HepG2 (cell line): Measurements from ENCODE around the gene SF3B6. TPM values are rescaled to one million over a fixed set of nuclear protein-coding genes. Genes with fewer than 3 reads are reported as not detected.

ENCODE experiments used
- CBFB ChIP-seq: sonication (generic); formaldehyde crosslinking; IDR thresholded peaks from 2 replicates; pipeline ENCODE4 v1.4.0; 2020; ENCODE audit warnings: missing genetic modification reagents
- E2F1 ChIP-seq: sonication (generic); formaldehyde crosslinking; IDR thresholded peaks from 2 replicates; pipeline ENCODE4 v1.5.0; 2020; ENCODE audit warnings: missing genetic modification reagents
- FIP1L1 ChIP-seq: fragments of 200-400 bp; formaldehyde crosslinking; IDR thresholded peaks from 2 replicates; pipeline ENCODE4 v1.6.1; 2018; ENCODE audit warnings: low read depth, mild to moderate bottlenecking, low read length, moderate library complexity, borderline replicate concordance; ENCODE audit not compliant: insufficient read depth
- HMGA1 ChIP-seq: sonication (generic); formaldehyde crosslinking; conservative IDR thresholded peaks from 2 replicates; pipeline ENCODE4 v1.4.0; 2020; ENCODE audit warnings: missing genetic modification reagents
- KDM2A ChIP-seq: sonication (generic); formaldehyde crosslinking; IDR thresholded peaks from 2 replicates; pipeline ENCODE4 v1.4.0; 2020; ENCODE audit warnings: low read depth, missing genetic modification reagents, borderline replicate concordance
- MATR3 ChIP-seq: sonication (generic); formaldehyde crosslinking; IDR thresholded peaks from 2 replicates; pipeline ENCODE4 v1.4.0; 2020; ENCODE audit warnings: missing genetic modification reagents
- MLLT10 ChIP-seq: sonication (generic); formaldehyde crosslinking; IDR thresholded peaks from 2 replicates; pipeline ENCODE4 v1.4.0; 2020; ENCODE audit warnings: missing genetic modification reagents
- NCOA1 ChIP-seq: sonication (generic); formaldehyde crosslinking; IDR thresholded peaks from 2 replicates; pipeline ENCODE4 v1.9.0; 2021; ENCODE audit warnings: missing genetic modification reagents
- NR2C2 ChIP-seq: sonication (generic); formaldehyde crosslinking; IDR thresholded peaks from 2 replicates; pipeline ENCODE4 v1.4.0; 2020; ENCODE audit warnings: missing genetic modification reagents, mild to moderate bottlenecking, moderate library complexity, borderline replicate concordance
- RBM39 ChIP-seq: fragments of 200-400 bp; formaldehyde crosslinking; IDR thresholded peaks from one replicate; pipeline ENCODE4 v1.6.1; 2018; ENCODE audit warnings: antibody characterized with exemption, mild to moderate bottlenecking, low read depth, low read length; ENCODE audit not compliant: poor library complexity, severe bottlenecking
- SKIL ChIP-seq: sonication (generic); formaldehyde crosslinking; IDR thresholded peaks from 2 replicates; pipeline ENCODE4 v1.8.0; 2022; ENCODE audit warnings: missing genetic modification reagents, mild to moderate bottlenecking, moderate library complexity, borderline replicate concordance
- SMC3 ChIP-seq: IDR thresholded peaks from 2 replicates; pipeline ENCODE4 v1.6.1; 2011; ENCODE audit warnings: low read length, improper control_type of control experiment
- TBL1XR1 ChIP-seq: fragments of 150-350 bp; IDR thresholded peaks from 2 replicates; pipeline ENCODE4 v1.6.1; 2014; ENCODE audit warnings: borderline replicate concordance, low read length; ENCODE audit not compliant: partially characterized antibody
- YY1 ChIP-seq: IDR thresholded peaks from 2 replicates; pipeline ENCODE4 v1.6.1; 2011; ENCODE audit warnings: low read length, low read depth, moderate library complexity, mild to moderate bottlenecking; ENCODE audit not compliant: insufficient read depth, insufficient replicate concordance
- ZBTB42 ChIP-seq: sonication (generic); formaldehyde crosslinking; IDR thresholded peaks from 2 replicates; pipeline ENCODE4 v1.5.0; 2020; ENCODE audit warnings: mild to moderate bottlenecking, missing genetic modification reagents
- ZNF333 ChIP-seq: sonication (generic); formaldehyde crosslinking; IDR thresholded peaks from 2 replicates; pipeline ENCODE4 v1.4.0; 2020; ENCODE audit warnings: mild to moderate bottlenecking, missing genetic modification reagents, borderline replicate concordance
- ZNF512 ChIP-seq: sonication (generic); formaldehyde crosslinking; IDR thresholded peaks from 2 replicates; pipeline ENCODE4 v1.4.0; 2020; ENCODE audit warnings: mild to moderate bottlenecking, missing genetic modification reagents
- ZNF530 ChIP-seq: sonication (generic); formaldehyde crosslinking; IDR thresholded peaks from 2 replicates; pipeline ENCODE4 v1.5.0; 2020; ENCODE audit warnings: low read depth, mild to moderate bottlenecking, missing genetic modification reagents
- ZNF557 ChIP-seq: sonication (generic); formaldehyde crosslinking; IDR thresholded peaks from 2 replicates; pipeline ENCODE4 v1.4.0; 2020; ENCODE audit warnings: missing genetic modification reagents
- ZNF724P ChIP-seq: sonication (generic); formaldehyde crosslinking; IDR thresholded peaks from 2 replicates; pipeline ENCODE4 v1.8.0; 2022; ENCODE audit warnings: missing genetic modification reagents, borderline replicate concordance
- ZNF792 ChIP-seq: IDR thresholded peaks from 2 replicates; pipeline ENCODE4 v1.6.1; 2016
- ZUFSP ChIP-seq: sonication (generic); formaldehyde crosslinking; IDR thresholded peaks from 2 replicates; pipeline ENCODE4 v1.9.0; 2021; ENCODE audit warnings: missing genetic modification reagents, mild to moderate bottlenecking, borderline replicate concordance
- polyA plus RNA-seq, 8 experiments: library from polyadenylated mRNA; depleted of rRNA in 3 of 8; stranded (reverse) in 7 of 8; unstranded in 1 of 8; fragments of >200 nt; fragmentation: Illumina TruSeq in 4 of 8; extraction: Trizol in 4 of 8; gene quantifications; 2 replicates each; pipeline versions ENCODE4 v1.2.1 to v1.2.3, GENCODE V29; 2011 to 2016; ENCODE audit warnings: low read depth in 4 of 8, missing spikeins in 1 of 8, mixed read lengths in 1 of 8; ENCODE audit not compliant: insufficient read depth in 1 of 8
- total RNA-seq, 5 experiments: library from RNA; depleted of rRNA; stranded (reverse); fragments of >200 nt; fragmentation: Illumina TruSeq; extraction: Trizol; gene quantifications; 2 replicates each; pipeline ENCODE4 v1.2.3, GENCODE V29; 2016; ENCODE audit warnings: low read depth in 1 of 5

Gene SF3B6
- total and polyA plus RNA-seq, 2 of the 13 experiments (the other 11 are each of a cell fraction or from before 2014, with no cell fraction given), result 177 to 182 TPM

- TF ChIP-seq HMGA1 (CRISPR knock-in tag) (no peak), ZNF557 (CRISPR knock-in tag) (no peak), FIP1L1 (no peak), E2F1 (CRISPR knock-in tag) (no peak), MATR3 (CRISPR knock-in tag) (no peak), ZNF792 (CRISPR knock-in tag) (0 out of 2 replicates have a peak, but pooled peaks have one; percentile 61), ZNF512 (no peak), NR2C2 (CRISPR knock-in tag) (no peak), TBL1XR1 (peak; percentile 25), KDM2A (peak; percentile 53; the same call in 1 of the 2 replicates), RBM39 (no peak), YY1 (peak; percentile 51), ZNF724P (no peak), ZUFSP (no peak), SKIL (no peak), ZBTB42 (CRISPR knock-in tag) (no peak), NCOA1 (CRISPR knock-in tag) (no peak), SMC3 (peak; percentile 75), CBFB (CRISPR knock-in tag) (0 out of 2 replicates have a peak, but pooled peaks have one; percentile 22), MLLT10 (no peak), ZNF530 (CRISPR knock-in tag) (no peak), ZNF333 (CRISPR knock-in tag) (no peak)
Measured at GRCh38 chr2:24021122-24021998, 54.8 kb downstream of the SF3B6 start (continued).
